Adrenal gland (tissue), 12 donors: Measurements from ENCODE around the gene ARHGEF37. TPM values are rescaled to one million over a fixed set of nuclear protein-coding genes. Genes with fewer than 3 reads are reported as not detected.

ENCODE experiments used
- DNase-seq, 7 donors: peaks; one replicate each; pipeline ENCODE4 v3.0.0-alpha.2; 2019 to 2020
- H3K27ac ChIP-seq, 5 donors: fragments of 200-600 bp; sonication (generic) in 4 of 5; 1 replicate in 3 of 5; 2 replicates in 2 of 5; pipeline versions ENCODE4 v1.5.1 to v1.8.0; 2016 to 2020; ENCODE audit warnings: mild to moderate bottlenecking in 1 of 5
- H3K27me3 ChIP-seq: fragments of 200-600 bp; 2 replicates; pipeline ENCODE4 v1.8.0; 2021
- H3K36me3 ChIP-seq, 2 donors: fragments of 200-600 bp; replicated peaks in 1 of 2; 1 replicate in 1 of 2; 2 replicates in 1 of 2; pipeline versions ENCODE4 v1.5.1 to v1.8.0; 2018 to 2022
- H3K4me1 ChIP-seq, 2 donors: fragments of 200-600 bp; replicated peaks in 1 of 2; 1 replicate in 1 of 2; 2 replicates in 1 of 2; pipeline versions ENCODE4 v1.5.1 to v1.8.0; 2018 to 2021
- H3K4me3 ChIP-seq, 4 donors: fragments of 200-600 bp; sonication (generic) in 3 of 4; one replicate each; pipeline ENCODE4 v1.5.1; 2016 to 2018
- H3K9me3 ChIP-seq, 3 donors: fragments of 200-600 bp; sonication (generic) in 1 of 3; replicated peaks in 1 of 3; 1 replicate in 2 of 3; 2 replicates in 1 of 3; pipeline versions ENCODE4 v1.5.1 to v1.8.0; 2016 to 2021
- POLR2A ChIP-seq, 2 donors: fragments of 450-650 bp; IDR thresholded peaks; one replicate each; pipeline ENCODE4 v1.6.1; 2017; ENCODE audit warnings: antibody characterized with exemption in 2 of 2, mild to moderate bottlenecking in 2 of 2, moderate library complexity in 1 of 2
- WGBS, 4 donors: extraction: QIAGEN DNeasy Blood & Tissue Kit in 2 of 4; methylation state at CpG; one replicate each; pipeline versions ENCODE4 v1.1.5 to v1.1.7; 2013 to 2017; 5-methylcytosine and 5-hydroxymethylcytosine counted together
- intact Hi-C, 2 donors: fragments of 100-400 bp; cut with DNase I; formaldehyde crosslinking; loops; one replicate each; pipeline versions ENCODE4 v1.14.1 to v1.15.0; 2022 to 2023
- polyA plus RNA-seq, 3 donors: library from polyadenylated mRNA; stranded (reverse); fragments of 200-250 nt in 2 of 3; fragments of 350-450 nt in 1 of 3; fragmentation: Illumina TruSeq in 1 of 3; extraction: RNeasy Lipid Tissue Mini Kit (QIAGEN cat#74804) in 1 of 3; gene quantifications; one replicate each; pipeline ENCODE4 v1.2.3, GENCODE V29; 2013 to 2014
- total RNA-seq, 9 donors: library from RNA; depleted of rRNA in 4 of 9; stranded (reverse); fragments of >200 nt in 4 of 9; fragments of 120-200 nt in 1 of 9; fragmentation: NEBNext Ultra II Directional in 1 of 9; extraction: Animal tissue kit (Norgen Biotek cat#: 25700) in 1 of 9; gene quantifications; one replicate each; pipeline versions ENCODE4 v1.1.0 to v1.2.4, GENCODE V29; 2013 to 2023
- TF ChIP-seq, protein P1 (sequence below), 6 experiments: fragments of 450-650 bp in 4 of 6; fragments of 200-600 bp in 2 of 6; sonication (generic) in 1 of 6; IDR thresholded peaks; 1 replicate in 5 of 6; 2 replicates in 1 of 6; pipeline versions ENCODE4 v1.5.1 to v1.8.0; 2016 to 2021; ENCODE audit warnings: antibody characterized with exemption in 6 of 6, mild to moderate bottlenecking in 2 of 6, moderate library complexity in 1 of 6
- donor health status: healthy with polysubstance abuse.
- donor health status: Bipolar disorder and iron deficiency.
- donor health status: DM: yes; HTN: yes; CAD: no.
- donor health status: DM: no; HTN: no; CAD: no.
- donor health status: DM: no; HTN: no; CAD: no.
- donor health status: DM: yes; HTN: yes; CAD: no.

The ARHGEF37 gene
- total and polyA plus RNA-seq, 12 donors = 0.83 to 8.4 (median 4.0) TPM

DNA sequence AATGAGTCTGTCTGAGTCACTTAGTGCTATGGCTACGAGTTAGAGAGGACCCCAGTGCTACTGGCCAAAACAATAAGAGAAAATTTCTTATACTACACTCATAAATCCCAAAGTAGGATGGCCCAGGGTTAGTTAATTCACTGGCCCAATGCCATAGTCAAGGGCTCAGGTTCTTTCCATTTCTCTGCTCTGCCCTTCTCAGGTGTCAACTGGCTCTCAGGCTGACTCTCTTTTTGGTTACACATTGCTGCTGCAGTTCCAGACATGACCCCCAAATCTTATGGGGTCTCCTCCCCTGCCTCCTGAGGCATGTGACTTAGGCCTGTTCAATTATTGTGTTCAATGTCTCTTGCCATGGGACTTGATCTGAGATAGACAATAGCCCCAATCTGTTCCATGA lies 70.4 kb downstream of the ARHGEF37 start:
- H3K27me3 ChIP-seq = no peaks in the 10 kb centered on the region
- no peaks in the 10 kb centered on the region for H3K9me3 ChIP-seq
- no peak overlapping the region for H3K4me3 ChIP-seq
- TF ChIP-seq, protein P1, sequence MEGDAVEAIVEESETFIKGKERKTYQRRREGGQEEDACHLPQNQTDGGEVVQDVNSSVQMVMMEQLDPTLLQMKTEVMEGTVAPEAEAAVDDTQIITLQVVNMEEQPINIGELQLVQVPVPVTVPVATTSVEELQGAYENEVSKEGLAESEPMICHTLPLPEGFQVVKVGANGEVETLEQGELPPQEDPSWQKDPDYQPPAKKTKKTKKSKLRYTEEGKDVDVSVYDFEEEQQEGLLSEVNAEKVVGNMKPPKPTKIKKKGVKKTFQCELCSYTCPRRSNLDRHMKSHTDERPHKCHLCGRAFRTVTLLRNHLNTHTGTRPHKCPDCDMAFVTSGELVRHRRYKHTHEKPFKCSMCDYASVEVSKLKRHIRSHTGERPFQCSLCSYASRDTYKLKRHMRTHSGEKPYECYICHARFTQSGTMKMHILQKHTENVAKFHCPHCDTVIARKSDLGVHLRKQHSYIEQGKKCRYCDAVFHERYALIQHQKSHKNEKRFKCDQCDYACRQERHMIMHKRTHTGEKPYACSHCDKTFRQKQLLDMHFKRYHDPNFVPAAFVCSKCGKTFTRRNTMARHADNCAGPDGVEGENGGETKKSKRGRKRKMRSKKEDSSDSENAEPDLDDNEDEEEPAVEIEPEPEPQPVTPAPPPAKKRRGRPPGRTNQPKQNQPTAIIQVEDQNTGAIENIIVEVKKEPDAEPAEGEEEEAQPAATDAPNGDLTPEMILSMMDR (IDR thresholded peaks at IDR 0.05) = no peak
- no peak for TF ChIP-seq POLR2A (IDR thresholded peaks at IDR 0.05)
- intact Hi-C loops = no loop called here
- 68 to 98% (median 89%) methylated on average over 1 of the region's 1 CpG for WGBS, 4 donors
- no peaks in the 10 kb centered on the region for H3K4me1 ChIP-seq
- DNase-seq = no peak
- H3K27ac ChIP-seq = no peak overlapping the region
- no peaks in the 10 kb centered on the region for H3K36me3 ChIP-seq

DNA sequence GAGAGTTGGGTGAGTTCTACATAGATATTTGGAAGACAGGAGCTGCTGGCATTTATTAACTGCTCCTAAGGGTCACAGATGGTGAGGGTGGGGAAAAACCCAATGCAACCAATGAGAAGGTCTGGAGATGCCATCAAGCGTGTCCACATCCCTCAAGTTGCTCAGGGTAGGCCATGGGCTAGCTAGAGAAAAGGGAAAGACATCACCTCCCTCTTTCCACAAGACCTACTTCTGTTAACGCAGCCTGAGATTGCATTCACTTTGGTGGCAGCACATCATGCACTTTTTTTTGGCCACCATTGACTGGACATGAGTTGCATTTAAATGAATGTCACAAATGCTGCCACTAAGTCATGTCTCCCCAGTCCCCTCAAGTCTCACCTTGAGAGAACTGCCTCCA lies 71.4 kb downstream of the ARHGEF37 start:
- TF ChIP-seq POLR2A (IDR thresholded peaks at IDR 0.05) = no peak
- TF ChIP-seq, protein P1 (IDR thresholded peaks at IDR 0.05) = no peak
- Histone ChIP-seq H3K36me3 (no peaks in the 10 kb centered on the region), H3K4me1 (no peaks in the 10 kb centered on the region), H3K27me3 (no peaks in the 10 kb centered on the region), H3K4me3 (no peak overlapping the region), H3K9me3 (no peaks in the 10 kb centered on the region), H3K27ac (no peak overlapping the region)
- WGBS, 4 donors = 93 to 100% (median 95%) methylated on average over 2 of the region's 2 CpGs
- DNase-seq = no peak
- intact Hi-C loops = no loop called here

DNA sequence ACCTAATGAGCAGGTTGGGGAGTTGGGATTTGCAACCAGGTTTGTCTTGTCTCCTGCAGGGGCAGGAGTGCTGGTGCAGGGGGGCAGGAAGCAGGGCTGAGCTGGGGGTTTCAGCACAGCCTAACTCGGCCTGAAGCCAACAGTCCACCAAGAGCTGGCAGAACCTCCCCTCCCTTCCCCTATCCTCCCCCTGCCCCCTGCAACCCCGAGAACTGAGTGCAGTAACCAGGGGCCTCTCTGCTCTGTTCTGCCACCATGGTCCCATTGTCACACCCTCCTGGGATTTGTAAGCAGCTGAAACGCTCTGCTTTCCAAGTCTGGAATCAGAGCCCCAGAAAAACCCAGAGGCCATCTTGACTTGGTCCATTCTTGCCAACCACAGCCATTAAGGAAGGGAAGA lies 72.9 kb downstream of the ARHGEF37 start:
- 36 to 67% (median 55%) methylated on average over 1 to 3 of the region's 3 CpGs for WGBS, 4 donors
- DNase-seq = no peak
- Histone ChIP-seq H3K27me3 (no peaks in the 10 kb centered on the region), H3K4me1 (no peaks in the 10 kb centered on the region), H3K36me3 (no peaks in the 10 kb centered on the region), H3K27ac (no peak overlapping the region), H3K4me3 (no peak overlapping the region), H3K9me3 (no peaks in the 10 kb centered on the region)
- no peak for TF ChIP-seq POLR2A (IDR thresholded peaks at IDR 0.05)
- TF ChIP-seq, protein P1 (IDR thresholded peaks at IDR 0.05) = no peak
- intact Hi-C loops = no loop called here

DNA sequence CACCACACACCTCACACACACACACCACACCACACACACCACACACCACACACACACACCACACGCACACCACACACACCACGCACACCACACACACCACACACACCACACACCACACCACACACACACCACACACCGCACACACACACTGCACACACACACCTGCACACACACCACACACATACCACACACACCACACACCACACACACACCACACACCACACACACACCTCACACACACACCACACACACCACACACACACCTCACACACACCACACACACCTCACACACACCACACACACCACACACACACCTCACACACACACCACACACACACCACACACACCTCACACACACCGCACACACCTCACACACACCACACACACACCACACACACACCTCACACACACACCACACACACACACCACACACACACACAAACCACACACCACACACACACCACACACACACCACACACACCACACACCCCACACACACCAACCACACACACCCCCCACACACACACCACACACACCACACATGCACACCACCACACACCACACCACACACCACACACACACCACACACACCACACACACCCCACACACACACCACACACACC lies 73.7 kb downstream of the ARHGEF37 start:
- H3K27me3 ChIP-seq = no peaks in the 10 kb centered on the region
- 61 to 87% (median 71%) methylated on average over 1 to 4 of the region's 4 CpGs for WGBS, 4 donors
- intact Hi-C loops = loop anchor here in 1 of 2 donors (5.0 kb wide), 1 partner anchor 172 kb away; no protein-coding TSS in a partner anchor

More for the DNA sequence above, 73.7 kb downstream of the ARHGEF37 start:
- H3K4me1 ChIP-seq = no peaks in the 10 kb centered on the region
- no peak overlapping the region for H3K4me3 ChIP-seq
- DNase-seq = no peak
- H3K27ac ChIP-seq = no peak overlapping the region
- no peaks in the 10 kb centered on the region for H3K9me3 ChIP-seq
- no peaks in the 10 kb centered on the region for H3K36me3 ChIP-seq
- no peak for TF ChIP-seq POLR2A (IDR thresholded peaks at IDR 0.05)
- TF ChIP-seq, protein P1 (IDR thresholded peaks at IDR 0.05) = no peak
